Measurements from ENCODE around the gene MDH2. TPM values are rescaled to one million over a fixed set of nuclear protein-coding genes. Genes with fewer than 3 reads are reported as not detected.
"Not testable (repeated sequence)": the region's sequence is repeated elsewhere in the genome, so short reads cannot be mapped to it uniquely, and the experiment has no call there.

Gene MDH2
- total and polyA plus RNA-seq, 8 donors = 138 to 180 (median 156) TPM

DNA sequence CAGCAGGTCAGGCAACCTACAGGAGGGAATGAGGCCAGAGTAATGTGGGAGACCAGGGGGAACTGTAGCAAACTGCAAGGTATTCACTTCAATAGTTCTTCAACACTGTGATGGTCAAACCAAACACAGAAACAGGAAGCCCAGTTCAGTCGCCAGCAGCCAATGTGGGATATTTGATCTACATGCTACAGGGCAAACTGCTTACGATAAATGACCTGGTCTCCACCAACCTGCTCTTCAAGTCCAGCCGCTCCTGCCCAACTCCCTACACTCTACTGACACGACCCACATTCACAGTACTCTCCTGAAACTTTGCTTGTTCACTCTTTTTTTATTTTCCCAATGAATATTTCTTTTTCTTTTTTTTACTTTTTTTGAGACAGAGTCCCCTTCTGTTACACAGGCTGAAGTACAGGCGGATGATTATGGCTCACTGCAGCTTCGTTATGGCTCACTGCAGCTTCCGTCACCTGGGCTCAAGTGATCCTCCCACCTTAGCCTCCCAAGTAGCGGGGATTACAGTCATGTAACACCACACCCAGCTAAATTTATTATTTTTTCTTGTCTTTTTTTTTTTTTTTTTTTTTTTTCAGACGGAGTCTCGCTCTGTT lies 42.1 kb downstream of the MDH2 start:
- Histone ChIP-seq H3K27me3 (no peaks in the 10 kb centered on the region), H3K27ac (no peak overlapping the region), H3K4me3 (no peak overlapping the region), H3K9me3 (no peaks in the 10 kb centered on the region), H3K4me1 (no peaks in the 10 kb centered on the region), H3K36me3 (no peaks in the 10 kb centered on the region)
- ATAC-seq (peak; percentile 77), DNase-seq (peak in 1 of 4 donors; percentile 26)
- intact Hi-C loops (cut with DNase I) = no loop called here
- TF ChIP-seq, protein P1, sequence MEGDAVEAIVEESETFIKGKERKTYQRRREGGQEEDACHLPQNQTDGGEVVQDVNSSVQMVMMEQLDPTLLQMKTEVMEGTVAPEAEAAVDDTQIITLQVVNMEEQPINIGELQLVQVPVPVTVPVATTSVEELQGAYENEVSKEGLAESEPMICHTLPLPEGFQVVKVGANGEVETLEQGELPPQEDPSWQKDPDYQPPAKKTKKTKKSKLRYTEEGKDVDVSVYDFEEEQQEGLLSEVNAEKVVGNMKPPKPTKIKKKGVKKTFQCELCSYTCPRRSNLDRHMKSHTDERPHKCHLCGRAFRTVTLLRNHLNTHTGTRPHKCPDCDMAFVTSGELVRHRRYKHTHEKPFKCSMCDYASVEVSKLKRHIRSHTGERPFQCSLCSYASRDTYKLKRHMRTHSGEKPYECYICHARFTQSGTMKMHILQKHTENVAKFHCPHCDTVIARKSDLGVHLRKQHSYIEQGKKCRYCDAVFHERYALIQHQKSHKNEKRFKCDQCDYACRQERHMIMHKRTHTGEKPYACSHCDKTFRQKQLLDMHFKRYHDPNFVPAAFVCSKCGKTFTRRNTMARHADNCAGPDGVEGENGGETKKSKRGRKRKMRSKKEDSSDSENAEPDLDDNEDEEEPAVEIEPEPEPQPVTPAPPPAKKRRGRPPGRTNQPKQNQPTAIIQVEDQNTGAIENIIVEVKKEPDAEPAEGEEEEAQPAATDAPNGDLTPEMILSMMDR (IDR thresholded peaks at IDR 0.05) = no peak

DNA sequence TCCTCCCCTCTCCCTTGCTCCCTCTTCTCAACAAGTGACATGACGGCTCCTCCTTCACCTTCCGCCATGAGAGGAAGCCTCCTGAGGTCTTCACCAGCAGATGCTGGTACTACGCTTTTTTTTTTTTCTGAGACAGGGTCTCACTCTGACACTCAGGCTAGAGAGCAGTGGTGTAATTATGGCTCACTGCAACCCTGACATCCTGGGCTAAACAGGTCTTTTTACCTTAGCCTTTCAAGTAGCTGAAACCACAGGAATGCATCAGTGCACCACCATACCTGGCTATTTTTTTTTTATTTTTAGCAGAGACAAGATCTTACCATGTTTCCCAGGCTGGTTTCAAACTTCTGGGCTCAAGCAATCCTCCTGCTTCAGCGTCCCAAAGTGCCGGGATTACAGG lies 43.6 kb downstream of the MDH2 start:
- Histone ChIP-seq H3K27ac (no peak overlapping the region), H3K27me3 (no peaks in the 10 kb centered on the region), H3K9me3 (no peaks in the 10 kb centered on the region), H3K4me3 (no peak overlapping the region), H3K36me3 (no peaks in the 10 kb centered on the region), H3K4me1 (no peaks in the 10 kb centered on the region)
- peak; percentile 33 for ATAC-seq
- TF ChIP-seq, protein P1 (IDR thresholded peaks at IDR 0.05) = no peak
- no peak for DNase-seq
- intact Hi-C loops (cut with DNase I) = no loop called here

DNA sequence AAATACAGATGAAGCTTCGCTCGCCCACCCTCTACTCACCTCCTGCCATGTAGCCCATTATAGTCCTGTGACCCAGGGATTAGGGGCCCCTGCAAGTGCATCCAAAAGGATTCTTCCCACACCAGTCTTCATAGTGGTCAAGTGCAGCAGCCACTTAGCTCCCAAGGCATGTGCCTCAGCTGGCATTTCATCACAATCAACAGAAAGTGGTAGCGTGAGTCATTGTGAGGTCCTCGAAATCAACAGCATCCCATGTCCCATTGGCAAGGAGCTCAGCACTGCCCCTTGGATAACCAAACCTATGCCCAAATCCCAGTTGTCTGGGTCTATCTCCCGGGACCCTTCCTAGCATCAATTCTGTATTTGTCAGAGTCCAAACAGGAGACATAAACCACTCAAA lies 45.6 kb downstream of the MDH2 start:
- H3K27ac ChIP-seq; ATAC-seq; DNase-seq; H3K36me3 ChIP-seq; intact Hi-C loops (cut with DNase I); H3K4me1 ChIP-seq; H3K27me3 ChIP-seq; H3K9me3 ChIP-seq; H3K4me3 ChIP-seq: not testable (repeated sequence)

DNA sequence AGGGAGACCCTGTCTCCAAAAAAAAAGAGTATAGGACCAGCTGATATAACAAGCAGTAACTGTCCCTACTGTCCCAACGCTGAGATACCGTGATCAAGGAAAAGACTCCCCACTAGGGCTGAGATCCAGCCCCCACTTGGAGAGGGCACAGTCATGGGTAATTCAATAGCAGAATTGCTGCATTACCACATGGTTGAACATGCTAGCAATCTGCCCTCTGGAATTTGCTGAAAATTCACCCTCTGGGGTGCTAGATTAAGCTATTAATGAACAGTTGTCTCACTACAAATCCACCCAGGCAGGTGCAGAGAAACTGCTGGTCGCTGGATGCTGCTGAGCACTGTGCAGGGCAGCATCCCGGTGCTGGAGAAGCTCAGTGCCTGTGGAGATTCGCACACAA lies 46.4 kb downstream of the MDH2 start:
- intact Hi-C loops (cut with DNase I); H3K4me3 ChIP-seq; H3K9me3 ChIP-seq; DNase-seq; H3K27ac ChIP-seq; H3K27me3 ChIP-seq; H3K36me3 ChIP-seq; H3K4me1 ChIP-seq; ATAC-seq: not testable (repeated sequence)

DNA sequence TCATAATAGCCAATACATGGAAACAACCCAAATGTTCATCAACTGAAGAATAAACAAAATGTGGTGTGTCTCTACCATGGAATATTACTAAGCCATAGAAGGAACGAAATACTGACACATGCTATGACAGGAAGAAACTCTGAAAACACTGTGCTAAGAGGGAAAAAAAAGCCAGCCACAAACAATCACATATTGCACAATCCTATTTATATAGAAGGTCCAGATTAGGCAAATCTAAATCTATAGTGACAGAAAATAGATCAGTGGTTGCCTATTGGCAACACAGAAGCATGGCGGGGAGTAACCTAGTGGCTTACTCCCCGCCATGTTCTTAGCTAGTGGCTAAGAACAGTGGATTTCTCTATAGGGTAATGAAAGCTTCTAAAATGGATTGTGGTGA lies 48.0 kb downstream of the MDH2 start:
- Histone ChIP-seq H3K36me3 (no peaks in the 10 kb centered on the region), H3K9me3 (no peaks in the 10 kb centered on the region), H3K4me3 (no peak overlapping the region), H3K27me3 (no peaks in the 10 kb centered on the region), H3K4me1 (no peaks in the 10 kb centered on the region), H3K27ac (no peak overlapping the region)
- intact Hi-C loops (cut with DNase I) = no loop called here
- ATAC-seq (no peak), DNase-seq (no peak)
- TF ChIP-seq, protein P1 (IDR thresholded peaks at IDR 0.05) = no peak

DNA sequence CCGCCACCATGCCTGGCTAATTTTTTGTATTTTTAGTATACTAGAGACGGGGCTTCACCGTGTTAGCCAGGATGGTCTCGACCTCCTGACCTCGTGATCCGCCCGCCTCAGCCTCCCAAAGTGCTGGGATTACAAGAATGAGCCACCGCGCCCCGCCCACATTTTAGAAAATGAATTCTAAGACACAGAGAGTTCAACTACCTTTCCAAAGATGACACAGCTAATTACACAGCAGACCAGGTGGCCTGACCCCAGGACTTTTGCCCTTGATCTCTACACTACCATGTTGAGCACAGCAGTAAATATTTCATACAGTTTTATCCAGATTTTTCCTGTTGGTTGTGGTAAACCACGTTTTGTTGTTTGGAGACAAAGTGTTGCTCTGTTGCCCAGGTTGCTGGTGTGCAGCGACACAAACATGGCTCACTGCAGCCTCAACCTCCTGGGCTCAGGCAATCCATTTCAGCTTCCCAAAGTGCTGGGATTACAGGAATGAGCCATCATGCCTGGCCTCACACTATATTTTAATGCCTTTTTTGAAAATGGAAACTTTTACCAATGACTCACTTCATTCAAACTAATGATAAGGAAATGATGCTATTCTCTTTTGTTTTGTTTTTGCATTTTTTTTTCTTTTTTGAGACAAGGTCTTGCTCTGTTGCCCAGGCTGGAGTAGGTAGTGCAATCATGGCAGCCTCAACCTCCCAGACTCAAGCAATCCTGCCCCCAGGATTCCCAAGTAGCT lies 54.0 kb downstream of the MDH2 start:
- H3K4me3 ChIP-seq; DNase-seq; ATAC-seq; H3K36me3 ChIP-seq; H3K4me1 ChIP-seq; H3K27ac ChIP-seq; H3K27me3 ChIP-seq; H3K9me3 ChIP-seq; intact Hi-C loops (cut with DNase I): not testable (repeated sequence)

DNA sequence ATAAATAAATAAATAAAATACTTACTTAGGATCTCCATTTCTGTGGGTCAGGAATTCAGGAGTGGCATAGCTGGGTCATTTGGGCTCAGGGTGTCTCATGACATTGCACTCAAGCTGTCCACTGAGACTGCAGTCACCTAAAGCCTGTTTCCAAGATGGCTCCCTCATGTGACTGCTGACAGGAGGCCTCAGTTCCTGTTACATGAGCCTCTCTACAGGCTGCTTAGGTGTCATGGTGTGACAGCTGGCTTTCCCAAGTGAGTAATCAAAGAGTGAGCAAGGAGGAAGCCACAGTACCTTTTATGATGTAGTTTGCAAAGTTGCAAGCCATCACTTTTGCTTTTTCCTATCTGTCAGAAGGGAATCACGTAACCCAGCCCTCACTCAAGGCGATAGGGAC lies 55.9 kb downstream of the MDH2 start:
- H3K36me3 ChIP-seq; H3K27ac ChIP-seq; DNase-seq; H3K4me1 ChIP-seq; intact Hi-C loops (cut with DNase I); ATAC-seq; H3K4me3 ChIP-seq; H3K9me3 ChIP-seq; H3K27me3 ChIP-seq: not testable (repeated sequence)

DNA sequence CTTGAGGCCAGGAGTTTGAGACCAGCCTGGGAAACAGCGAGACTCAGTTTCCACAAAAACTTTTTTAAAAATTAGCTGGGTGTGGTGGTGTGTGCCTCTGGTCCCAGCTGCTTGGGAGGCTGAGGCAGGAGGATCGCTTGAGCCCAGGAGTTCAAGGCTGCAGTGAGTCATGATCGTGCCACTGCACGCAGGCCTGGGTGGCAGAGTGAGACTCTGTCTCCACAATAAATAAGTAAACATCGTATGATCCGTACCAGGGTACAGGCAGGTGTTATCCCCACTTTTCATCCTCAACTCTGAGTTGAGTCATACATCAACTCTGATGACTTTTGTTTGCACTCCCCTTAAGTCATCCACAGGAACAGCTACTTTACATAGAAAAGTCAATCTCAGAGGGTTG lies 58.2 kb downstream of the MDH2 start:
- H3K36me3 ChIP-seq; H3K27me3 ChIP-seq; intact Hi-C loops (cut with DNase I); H3K27ac ChIP-seq; H3K4me3 ChIP-seq; DNase-seq; H3K4me1 ChIP-seq; H3K9me3 ChIP-seq: not testable (repeated sequence)
- peak; percentile 47 for ATAC-seq

All from left lung (tissue), 10 donors.